BE2C (cell line): ENCODE measurements around the gene TPI1.
"Not testable (repeated sequence)": the region's sequence is repeated elsewhere in the genome, so short reads cannot be mapped to it uniquely, and the experiment has no call there.

Source experiments
- DNase-seq: peaks from one replicate; pipeline ENCODE4 v3.0.0-alpha.2; 2020
- H3K27me3 ChIP-seq: fragments of 250-450 bp; sonication (Bioruptor Pico); 2 replicates; pipeline ENCODE4 v1.5.1; 2020; ENCODE audit warnings: mild to moderate bottlenecking
- H3K36me3 ChIP-seq: fragments of 250-450 bp; sonication (Bioruptor Pico); 2 replicates; pipeline ENCODE4 v1.5.1; 2020; ENCODE audit warnings: mild to moderate bottlenecking
- H3K4me1 ChIP-seq: fragments of 250-450 bp; sonication (Bioruptor Pico); 2 replicates; pipeline ENCODE4 v1.5.1; 2020
- H3K4me3 ChIP-seq: 2 replicates; pipeline ENCODE4 v1.5.1; 2011; ENCODE audit warnings: low read depth, low read length
- H3K9me3 ChIP-seq: fragments of 250-450 bp; sonication (Bioruptor Pico); 2 replicates; pipeline ENCODE4 v1.5.1; 2020
- TF ChIP-seq, protein P1 (sequence below): IDR thresholded peaks from 2 replicates; pipeline ENCODE4 v1.5.1; 2012; ENCODE audit warnings: mild to moderate bottlenecking, low read depth, low read length

TPI1 gene

DNA sequence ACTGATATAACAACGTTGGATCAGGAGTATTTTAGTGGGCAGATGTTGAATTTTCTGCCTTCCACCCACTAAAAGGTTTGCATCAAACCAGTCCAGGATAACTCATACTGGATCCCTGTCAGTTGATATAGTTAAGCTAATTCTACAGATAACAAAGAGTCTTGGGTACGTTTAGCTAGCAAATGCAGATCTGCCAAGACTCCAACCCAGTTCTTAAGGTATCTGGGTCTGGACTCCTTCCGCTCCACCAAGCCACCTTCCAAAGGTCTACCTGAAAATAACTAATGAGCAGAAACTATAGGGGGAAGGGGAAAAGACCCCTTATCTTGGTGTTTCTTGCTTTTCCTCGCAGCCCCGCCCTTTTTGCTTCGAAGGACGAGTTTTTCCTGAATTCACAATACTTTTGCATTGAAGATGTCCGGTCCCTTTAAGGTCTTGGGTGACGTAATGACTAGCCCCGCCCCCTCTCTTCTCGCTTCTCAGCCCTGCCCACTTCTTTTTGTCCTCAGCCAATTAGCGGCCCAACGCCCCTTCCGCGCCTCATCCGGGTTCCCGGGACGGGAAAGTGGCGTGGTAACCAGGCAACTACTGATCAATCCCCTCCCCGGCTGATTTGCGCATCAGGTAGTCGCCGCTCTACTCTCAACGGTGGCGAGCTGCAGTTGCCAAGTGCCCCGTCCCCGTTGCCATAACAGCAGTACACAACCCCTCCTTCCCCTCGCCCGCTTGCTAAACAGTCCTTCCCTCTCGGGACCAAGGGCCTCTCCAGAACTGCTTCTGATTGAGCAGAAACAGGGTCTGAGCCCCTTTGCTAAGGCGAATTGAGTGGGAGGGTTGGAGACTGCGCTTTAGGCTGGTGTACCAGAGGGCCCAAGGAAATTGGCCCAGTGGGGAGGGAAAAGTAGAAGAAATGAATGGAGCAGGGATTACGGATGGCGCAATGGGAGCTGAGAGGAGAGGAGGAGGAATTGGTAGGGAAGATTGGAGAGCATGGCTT, 37.2 kb downstream of the TPI1 start, which contains the start of gene LRRC23:
Gene LRRC23 (plus strand): TSS at position 543 of the 997 bp plus-strand sequence. CDS start 812 bp downstream, outside the sequence.
- Histone ChIP-seq H3K27me3 (no peaks in the 10 kb centered on the region), H3K4me3 (peak within 1 kb of the TSS; percentile 84), H3K4me1 (peaks cover 7% of the 10 kb centered on the region), H3K9me3 (no peaks in the 10 kb centered on the region), H3K36me3 (no peaks in the 10 kb centered on the region)
- peak; percentile 97 for DNase-seq
- TF ChIP-seq, protein P1, sequence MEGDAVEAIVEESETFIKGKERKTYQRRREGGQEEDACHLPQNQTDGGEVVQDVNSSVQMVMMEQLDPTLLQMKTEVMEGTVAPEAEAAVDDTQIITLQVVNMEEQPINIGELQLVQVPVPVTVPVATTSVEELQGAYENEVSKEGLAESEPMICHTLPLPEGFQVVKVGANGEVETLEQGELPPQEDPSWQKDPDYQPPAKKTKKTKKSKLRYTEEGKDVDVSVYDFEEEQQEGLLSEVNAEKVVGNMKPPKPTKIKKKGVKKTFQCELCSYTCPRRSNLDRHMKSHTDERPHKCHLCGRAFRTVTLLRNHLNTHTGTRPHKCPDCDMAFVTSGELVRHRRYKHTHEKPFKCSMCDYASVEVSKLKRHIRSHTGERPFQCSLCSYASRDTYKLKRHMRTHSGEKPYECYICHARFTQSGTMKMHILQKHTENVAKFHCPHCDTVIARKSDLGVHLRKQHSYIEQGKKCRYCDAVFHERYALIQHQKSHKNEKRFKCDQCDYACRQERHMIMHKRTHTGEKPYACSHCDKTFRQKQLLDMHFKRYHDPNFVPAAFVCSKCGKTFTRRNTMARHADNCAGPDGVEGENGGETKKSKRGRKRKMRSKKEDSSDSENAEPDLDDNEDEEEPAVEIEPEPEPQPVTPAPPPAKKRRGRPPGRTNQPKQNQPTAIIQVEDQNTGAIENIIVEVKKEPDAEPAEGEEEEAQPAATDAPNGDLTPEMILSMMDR, result no peak

DNA sequence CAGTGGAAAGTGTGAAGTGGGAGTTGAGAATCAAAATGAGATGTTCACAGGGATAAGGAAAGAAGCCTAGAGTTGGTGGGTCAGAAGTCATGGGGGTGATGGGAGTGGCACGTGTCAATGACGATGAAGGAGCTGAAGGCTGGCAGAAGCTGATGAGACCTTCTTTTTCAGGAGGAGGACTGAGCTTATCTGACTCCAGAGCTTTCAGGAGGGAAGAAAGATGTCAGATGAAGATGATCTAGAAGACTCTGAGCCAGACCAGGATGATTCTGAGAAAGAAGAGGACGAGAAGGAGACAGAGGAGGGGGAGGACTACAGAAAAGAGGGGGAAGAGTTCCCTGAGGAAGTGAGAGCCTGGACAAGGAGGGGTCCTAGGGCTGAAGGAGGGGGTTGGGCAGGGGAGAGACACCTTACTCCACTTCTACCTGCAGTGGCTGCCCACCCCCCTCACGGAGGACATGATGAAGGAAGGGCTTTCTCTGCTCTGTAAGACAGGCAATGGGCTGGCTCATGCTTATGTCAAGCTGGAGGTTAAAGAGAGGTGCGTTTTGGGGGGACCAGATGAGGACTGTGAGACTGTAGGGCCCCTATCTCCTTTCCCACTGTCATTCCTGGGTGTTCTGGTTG, 38.2 kb downstream of the TPI1 start:
- Histone ChIP-seq H3K27me3 (no peaks in the 10 kb centered on the region), H3K4me1 (peaks cover 7% of the 10 kb centered on the region), H3K4me3 (peak overlapping the region; percentile 84), H3K9me3 (no peaks in the 10 kb centered on the region), H3K36me3 (no peaks in the 10 kb centered on the region)
- no peak for DNase-seq
- TF ChIP-seq, protein P1, result no peak

DNA sequence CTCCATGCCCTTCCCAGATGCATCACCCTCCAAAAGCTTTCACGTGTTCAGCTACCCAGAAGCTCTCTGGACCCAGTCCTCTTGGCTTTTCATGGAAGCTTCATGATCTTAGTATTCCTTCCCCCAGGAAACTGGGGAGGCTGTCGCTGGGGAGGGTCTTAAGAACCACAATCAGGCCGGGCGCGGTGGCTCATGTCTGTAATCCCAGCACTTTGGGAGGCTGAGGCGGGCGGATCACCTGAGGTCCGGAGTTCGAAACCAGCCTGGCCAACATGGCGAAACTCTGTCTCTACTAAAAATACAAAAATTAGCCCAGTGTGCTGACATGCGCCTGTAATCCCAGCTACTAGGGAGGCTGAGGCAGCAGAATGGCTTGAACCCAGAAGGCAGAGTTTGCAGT, 40.8 kb downstream of the TPI1 start:
- H3K4me3 ChIP-seq, H3K27me3 ChIP-seq, H3K9me3 ChIP-seq, DNase-seq, H3K36me3 ChIP-seq, H3K4me1 ChIP-seq: not testable (repeated sequence)

DNA sequence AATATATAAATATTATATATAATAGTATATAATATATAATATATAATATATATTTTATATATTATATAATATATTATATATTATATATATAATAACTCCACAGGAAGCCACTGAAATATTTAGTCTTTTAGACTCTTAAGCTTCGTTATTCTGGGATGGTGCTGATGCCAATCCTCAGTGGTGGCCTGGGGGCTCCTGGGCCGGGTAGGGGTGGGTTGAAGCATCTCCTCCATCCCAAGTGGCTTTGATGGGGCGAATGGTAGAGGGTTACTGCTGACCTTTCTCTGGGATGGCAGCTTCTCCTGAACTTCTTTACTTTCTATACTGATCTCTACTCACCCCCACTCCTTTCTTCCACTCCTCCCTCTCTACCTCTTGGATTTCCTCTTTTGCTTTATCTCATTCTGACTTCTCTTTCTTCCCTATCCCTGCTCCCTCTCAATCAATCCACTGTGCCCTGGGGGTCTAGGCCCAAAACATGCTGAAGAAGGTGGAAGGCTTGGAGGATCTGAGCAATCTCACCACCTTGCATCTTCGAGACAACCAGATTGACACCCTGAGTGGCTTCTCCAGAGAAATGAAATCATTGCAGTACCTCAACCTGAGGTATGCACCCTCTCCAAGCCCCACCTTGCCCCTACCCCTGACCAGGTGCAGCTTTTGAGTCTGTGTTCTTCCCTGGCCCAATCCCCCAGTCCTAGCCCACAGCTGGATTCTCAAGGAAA, 42.3 kb downstream of the TPI1 start:
- H3K27me3 ChIP-seq, result no peaks in the 10 kb centered on the region
- no peaks in the 10 kb centered on the region for H3K9me3 ChIP-seq
- no peak for DNase-seq
- peaks cover 3% of the 10 kb centered on the region; the same call in 1 of the 2 replicates for H3K4me1 ChIP-seq
- H3K4me3 ChIP-seq, result no peak overlapping the region
- TF ChIP-seq, protein P1, result no peak
- no peaks in the 10 kb centered on the region for H3K36me3 ChIP-seq

DNA sequence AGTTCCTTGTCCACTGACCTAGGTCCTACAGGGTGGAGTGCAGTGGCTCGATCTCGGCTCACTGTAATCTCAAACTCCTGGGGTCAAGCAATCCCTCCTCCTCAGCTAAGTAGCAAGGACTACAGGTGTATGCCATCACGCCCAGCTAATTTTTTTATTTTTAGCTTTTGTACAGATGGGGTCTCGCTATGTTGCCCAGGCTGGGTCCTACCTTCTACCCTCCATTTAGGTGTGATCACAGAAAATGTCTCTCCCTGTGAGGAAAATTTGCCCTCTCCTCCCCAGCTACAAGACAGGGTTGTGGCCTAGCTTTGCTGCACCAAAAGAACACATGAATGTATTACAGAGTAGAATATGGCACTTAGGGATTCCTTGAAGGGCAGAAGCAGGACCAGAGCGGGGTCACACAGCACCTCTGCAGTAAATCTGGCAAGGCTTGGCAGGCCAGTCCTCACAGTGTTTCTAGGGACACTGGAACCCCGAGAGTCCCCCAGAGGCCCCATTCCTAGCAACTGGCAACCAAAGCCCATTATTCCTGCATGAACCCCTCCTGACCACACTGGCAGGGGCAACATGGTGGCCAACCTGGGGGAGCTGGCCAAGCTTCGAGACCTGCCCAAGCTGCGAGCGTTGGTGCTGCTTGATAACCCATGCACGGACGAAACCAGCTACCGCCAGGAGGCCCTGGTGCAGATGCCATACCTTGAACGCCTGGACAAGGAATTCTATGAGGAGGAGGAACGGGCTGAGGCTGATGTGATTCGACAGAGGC, 45.0 kb downstream of the TPI1 start:
- Histone ChIP-seq H3K9me3 (no peaks in the 10 kb centered on the region), H3K4me3 (no peak overlapping the region), H3K4me1 (peaks cover 3% of the 10 kb centered on the region; the same call in 1 of the 2 replicates), H3K36me3 (peaks cover 12% of the 10 kb centered on the region), H3K27me3 (no peaks in the 10 kb centered on the region)
- TF ChIP-seq, protein P1, result no peak
- no peak for DNase-seq
